CD4-positive, CD25-positive, alpha-beta regulatory T cell (primary cell): Measurements from ENCODE around the gene FAM210A. TPM values are rescaled to one million over a fixed set of nuclear protein-coding genes. Genes with fewer than 3 reads are reported as not detected.
"Not testable (repeated sequence)": the region's sequence is repeated elsewhere in the genome, so short reads cannot be mapped to it uniquely, and the experiment has no call there.

Source experiments
- ATAC-seq, 2 donors: fragments of 150-1000 bp; cut with Tn5 transposase; one replicate each; pipeline ENCODE4 v1.10.0; 2021; ENCODE audit warnings: low read depth in 2 of 2, moderate number of reproducible peaks in 2 of 2, moderate library complexity in 1 of 2
- DNase-seq, 3 donors: peaks; one replicate each; pipeline versions ENCODE4 v3.0.0 to v3.0.0-alpha.2; 2012 to 2022; ENCODE audit warnings: mixed read lengths in 1 of 3
- H3K27ac ChIP-seq: one replicate; pipeline ENCODE4 v1.7.0; 2013; ENCODE audit warnings: mild to moderate bottlenecking, low read length; ENCODE audit not compliant: insufficient read depth, poor library complexity, severe bottlenecking
- H3K27me3 ChIP-seq: one replicate; pipeline ENCODE4 v1.7.0; 2013; ENCODE audit warnings: low read length; ENCODE audit not compliant: control insufficient read depth, insufficient read depth
- H3K36me3 ChIP-seq: one replicate; pipeline ENCODE4 v1.7.0; 2013; ENCODE audit warnings: mild to moderate bottlenecking, low read length, moderate library complexity; ENCODE audit not compliant: control insufficient read depth, insufficient read depth
- H3K4me1 ChIP-seq: 2 replicates; pipeline ENCODE4 v1.7.0; 2013; ENCODE audit warnings: mild to moderate bottlenecking, low read length; ENCODE audit not compliant: insufficient read depth, control insufficient read depth, poor library complexity, severe bottlenecking
- H3K4me3 ChIP-seq: one replicate; pipeline ENCODE4 v1.7.0; 2013; ENCODE audit warnings: low read depth, mild to moderate bottlenecking, low read length, moderate library complexity
- H3K9me3 ChIP-seq, 2 experiments: 1 replicate in 1 of 2; 2 replicates in 1 of 2; pipeline ENCODE4 v1.7.0; 2013; ENCODE audit warnings: low read length in 2 of 2, mild to moderate bottlenecking in 1 of 2, moderate library complexity in 1 of 2; ENCODE audit not compliant: control insufficient read depth in 2 of 2
- H3K27ac Mint-ChIP-seq, 3 donors: one replicate each; pipeline ENCODE4 v1.8.0; 2020 to 2022; ENCODE audit warnings: mild to moderate bottlenecking in 3 of 3, mixed read lengths in 3 of 3, moderate library complexity in 2 of 3
- H3K27me3 Mint-ChIP-seq: one replicate; pipeline ENCODE4 v1.8.0; 2022; ENCODE audit warnings: mild to moderate bottlenecking, mixed read lengths
- H3K36me3 Mint-ChIP-seq: one replicate; pipeline ENCODE4 v1.8.0; 2020; ENCODE audit warnings: mixed read lengths
- H3K4me1 Mint-ChIP-seq, 4 donors: one replicate each; pipeline ENCODE4 v1.8.0; 2020 to 2022; ENCODE audit warnings: mixed read lengths in 4 of 4, mild to moderate bottlenecking in 1 of 4
- H3K4me3 Mint-ChIP-seq, 4 donors: one replicate each; pipeline ENCODE4 v1.8.0; 2020 to 2022; ENCODE audit warnings: mild to moderate bottlenecking in 4 of 4, mixed read lengths in 4 of 4, moderate library complexity in 3 of 4
- H3K9me3 Mint-ChIP-seq, 7 donors: one replicate each; pipeline ENCODE4 v1.8.0; 2020 to 2022; ENCODE audit warnings: mixed read lengths in 7 of 7, mild to moderate bottlenecking in 3 of 7, moderate library complexity in 2 of 7
- polyA plus RNA-seq, 4 donors: library from polyadenylated mRNA; unstranded; fragments of 300-500 nt; fragmentation: Illumina TruSeq; gene quantifications; one replicate each; pipeline ENCODE4 v1.2.3, GENCODE V29; 2021
- total RNA-seq: library from RNA; stranded (reverse); gene quantifications from one replicate; pipeline ENCODE4 v1.2.3, GENCODE V29; 2022

The FAM210A gene
- total and polyA plus RNA-seq, 5 donors from 2014 or later, result 6.5 to 19.5 (median 9.4) TPM

- H3K27ac Mint-ChIP-seq, result no peak overlapping the region
- ATAC-seq (no peak), DNase-seq (no peak)
- no peaks in the 10 kb centered on the region for H3K4me1 ChIP-seq
- H3K27me3 ChIP-seq, result no peaks in the 10 kb centered on the region
- H3K27me3 Mint-ChIP-seq, result no peaks in the 10 kb centered on the region
- peaks cover 0 to 2% (median 0%) of the 10 kb centered on the region in 7 donors for H3K9me3 Mint-ChIP-seq
- peaks cover 4% of the 10 kb centered on the region for H3K36me3 Mint-ChIP-seq
- H3K27ac ChIP-seq, result no peak overlapping the region
- H3K4me3 Mint-ChIP-seq, result no peak overlapping the region
- H3K9me3 ChIP-seq, result no peaks in the 10 kb centered on the region
- H3K36me3 ChIP-seq, result no peaks in the 10 kb centered on the region
- no peak overlapping the region for H3K4me3 ChIP-seq
- peaks cover 7 to 13% (median 9%) of the 10 kb centered on the region in 4 donors for H3K4me1 Mint-ChIP-seq
Observed at GRCh38 chr18:13680612-13681011, 45.7 kb downstream of the FAM210A start.

- ATAC-seq, result not testable (repeated sequence)
Observed at GRCh38 chr18:13677350-13677749, 49.0 kb downstream of the FAM210A start.

GRCh38 chr18:13676471-13676870, 49.9 kb downstream of the FAM210A start:
- no peaks in the 10 kb centered on the region for H3K36me3 ChIP-seq
- no peaks in the 10 kb centered on the region for H3K4me1 ChIP-seq
- Mint-ChIP-seq H3K4me1 (peaks cover 3 to 19% (median 5%) of the 10 kb centered on the region in 4 donors), H3K4me3 (no peak overlapping the region), H3K36me3 (peaks cover 4% of the 10 kb centered on the region), H3K9me3 (no peaks in the 10 kb centered on the region), H3K27me3 (no peaks in the 10 kb centered on the region), H3K27ac (no peak overlapping the region)
- no peaks in the 10 kb centered on the region for H3K9me3 ChIP-seq
- DNase-seq (peak in 1 of 3 donors; percentile 64), ATAC-seq (no peak)
- H3K4me3 ChIP-seq, result no peak overlapping the region
- no peak overlapping the region for H3K27ac ChIP-seq
- no peaks in the 10 kb centered on the region for H3K27me3 ChIP-seq

More at GRCh38 chr18:13677350-13677749, 49.0 kb downstream of the FAM210A start:
- not testable (repeated sequence) for H3K27me3 Mint-ChIP-seq, H3K27ac Mint-ChIP-seq, H3K36me3 ChIP-seq, H3K4me3 Mint-ChIP-seq, H3K36me3 Mint-ChIP-seq, H3K27ac ChIP-seq, H3K4me3 ChIP-seq, H3K9me3 ChIP-seq, H3K27me3 ChIP-seq, H3K9me3 Mint-ChIP-seq, H3K4me1 ChIP-seq, DNase-seq
- H3K4me1 Mint-ChIP-seq, result peaks cover 3 to 18% (median 5%) of the 10 kb centered on the region in 4 donors

- Histone ChIP-seq H3K4me3 (no peak overlapping the region), H3K4me1 (no peaks in the 10 kb centered on the region), H3K36me3 (no peaks in the 10 kb centered on the region), H3K27ac (no peak overlapping the region), H3K27me3 (no peaks in the 10 kb centered on the region), H3K9me3 (no peaks in the 10 kb centered on the region)
- Mint-ChIP-seq H3K4me1 (peaks cover 0 to 11% (median 6%) of the 10 kb centered on the region in 4 donors), H3K27ac (no peak overlapping the region), H3K27me3 (no peaks in the 10 kb centered on the region), H3K36me3 (peaks cover 10% of the 10 kb centered on the region), H3K9me3 (no peaks in the 10 kb centered on the region), H3K4me3 (no peak overlapping the region)
- no peak for ATAC-seq
- peak in 1 of 3 donors; percentile 54 for DNase-seq
Observed at GRCh38 chr18:13672657-13673056, 53.7 kb downstream of the FAM210A start.

DNA sequence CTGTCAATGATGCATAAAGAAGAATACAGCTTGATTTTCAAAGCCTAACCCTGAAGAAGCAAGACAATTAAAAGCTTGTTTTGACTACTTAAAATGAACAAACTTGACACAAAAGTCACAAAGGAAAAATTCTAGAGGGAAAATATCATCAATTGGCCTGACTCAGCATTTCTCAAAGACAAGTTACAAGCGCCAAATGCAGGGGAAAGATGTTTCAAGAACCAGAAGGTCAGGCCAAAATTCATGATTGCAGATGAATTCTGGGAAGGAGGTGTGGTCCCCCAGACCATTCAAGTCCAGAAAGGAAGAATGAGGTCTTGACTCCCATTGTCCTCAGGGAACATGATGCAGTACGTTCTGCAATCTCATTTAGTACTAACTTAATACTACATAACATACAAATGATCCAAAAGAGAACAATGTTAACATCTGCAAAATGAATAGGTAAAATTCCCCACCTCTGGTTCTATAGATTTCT, 64.5 kb downstream of the FAM210A start:
- ATAC-seq (no peak), DNase-seq (no peak)
- no peak overlapping the region for H3K27ac Mint-ChIP-seq
- Histone ChIP-seq H3K4me3 (no peak overlapping the region), H3K4me1 (no peaks in the 10 kb centered on the region), H3K27ac (no peak overlapping the region), H3K27me3 (no peaks in the 10 kb centered on the region), H3K9me3 (no peaks in the 10 kb centered on the region), H3K36me3 (peaks cover 12% of the 10 kb centered on the region)
- peaks cover 0 to 1% (median 0%) of the 10 kb centered on the region in 7 donors for H3K9me3 Mint-ChIP-seq
- no peaks in the 10 kb centered on the region for H3K27me3 Mint-ChIP-seq
- H3K4me1 Mint-ChIP-seq, result peaks cover 0 to 5% (median 0%) of the 10 kb centered on the region in 4 donors
- H3K4me3 Mint-ChIP-seq, result no peak overlapping the region
- H3K36me3 Mint-ChIP-seq, result peaks cover 10% of the 10 kb centered on the region

DNA sequence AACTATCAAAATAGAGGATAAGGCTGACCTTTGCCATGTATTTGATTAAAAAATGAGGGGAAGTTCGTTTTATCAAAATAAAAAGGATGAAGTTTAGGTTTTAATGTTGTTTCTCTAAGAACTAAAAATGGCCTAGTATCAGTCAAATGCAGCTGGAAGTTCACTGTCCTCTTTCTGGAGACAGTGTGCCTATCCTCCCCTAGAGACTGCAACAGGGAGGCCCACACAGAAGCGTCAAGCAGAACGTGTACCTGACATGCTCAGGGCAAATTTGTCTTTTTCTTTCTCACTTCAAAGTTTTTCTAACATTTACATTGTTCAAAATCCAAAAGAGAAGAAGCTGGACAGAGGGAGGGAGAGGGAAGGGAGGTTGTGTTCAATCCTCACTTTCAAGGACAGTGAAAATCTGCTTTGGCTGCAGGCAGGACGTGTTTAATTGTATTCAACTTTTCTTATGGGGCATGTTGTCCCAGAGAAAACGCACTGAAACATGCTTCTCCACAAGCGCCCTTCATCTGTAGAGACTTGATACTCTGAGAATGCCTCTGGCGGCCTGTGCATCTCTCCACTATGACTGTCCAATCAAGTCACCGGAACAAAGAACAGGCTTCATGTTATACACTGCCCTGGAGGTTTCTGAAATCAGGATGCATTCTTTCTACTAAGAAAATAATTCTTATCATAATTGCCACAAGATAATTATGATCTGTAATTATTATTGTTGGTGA, 65.1 kb downstream of the FAM210A start:
- no peaks in the 10 kb centered on the region for H3K9me3 ChIP-seq
- ATAC-seq (no peak), DNase-seq (no peak)
- H3K9me3 Mint-ChIP-seq, result peaks cover 0 to 1% (median 0%) of the 10 kb centered on the region in 7 donors
- H3K4me1 Mint-ChIP-seq, result peaks cover 0 to 5% (median 0%) of the 10 kb centered on the region in 4 donors
- peaks cover 10% of the 10 kb centered on the region for H3K36me3 ChIP-seq
- no peaks in the 10 kb centered on the region for H3K27me3 Mint-ChIP-seq
- H3K27me3 ChIP-seq, result no peaks in the 10 kb centered on the region
- peaks cover 7% of the 10 kb centered on the region for H3K36me3 Mint-ChIP-seq
- H3K4me3 Mint-ChIP-seq, result no peak overlapping the region
- H3K4me1 ChIP-seq, result no peaks in the 10 kb centered on the region
- H3K27ac Mint-ChIP-seq, result no peak overlapping the region
- H3K27ac ChIP-seq, result no peak overlapping the region
- H3K4me3 ChIP-seq, result no peak overlapping the region

- peaks cover 0 to 5% (median 0%) of the 10 kb centered on the region in 4 donors for H3K4me1 Mint-ChIP-seq
- no peaks in the 10 kb centered on the region for H3K27me3 Mint-ChIP-seq
Observed at GRCh38 chr18:13660510-13660909, 65.8 kb downstream of the FAM210A start.

More at GRCh38 chr18:13660510-13660909, 65.8 kb downstream of the FAM210A start:
- Histone ChIP-seq H3K27ac (no peak overlapping the region), H3K27me3 (no peaks in the 10 kb centered on the region), H3K36me3 (peaks cover 3% of the 10 kb centered on the region), H3K4me3 (no peak overlapping the region), H3K9me3 (no peaks in the 10 kb centered on the region), H3K4me1 (no peaks in the 10 kb centered on the region)
- ATAC-seq, result no peak
- DNase-seq, result no peak
- H3K36me3 Mint-ChIP-seq, result peaks cover 7% of the 10 kb centered on the region
- H3K4me3 Mint-ChIP-seq, result no peak overlapping the region
- H3K9me3 Mint-ChIP-seq, result peaks cover 0 to 1% (median 0%) of the 10 kb centered on the region in 7 donors
- no peak overlapping the region for H3K27ac Mint-ChIP-seq
